ENCODE results near the gene BBS9. TPM values are rescaled to one million over a fixed set of nuclear protein-coding genes. Genes with fewer than 3 reads are reported as not detected.

Gene BBS9
- total RNA-seq, 1 donor from 2014 or later: 18.6 TPM

DNA sequence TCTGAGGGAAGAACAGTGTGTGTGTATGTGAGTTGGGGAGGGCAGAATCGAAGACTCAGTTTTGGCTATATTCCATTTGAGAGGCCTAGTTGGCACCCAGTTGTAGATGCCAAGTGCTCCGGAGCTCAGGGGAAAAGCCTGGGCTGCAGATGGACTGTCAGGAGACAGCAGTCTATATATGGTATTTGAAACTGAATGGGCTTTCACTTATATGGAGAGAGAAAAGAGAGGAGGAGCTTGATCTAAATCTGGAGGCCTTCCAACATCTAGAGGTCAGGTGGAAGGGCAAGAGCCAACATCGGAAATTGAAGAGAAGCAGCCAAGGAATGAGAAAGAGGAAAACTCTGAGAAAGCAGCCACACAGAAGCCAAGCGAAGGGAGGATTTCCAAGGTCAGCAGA is 425.2 kb downstream of the BBS9 start:
- CTCF ChIA-PET: no interaction called here
- no peak overlapping the region for H3K27ac Mint-ChIP-seq
- no peaks in the 10 kb centered on the region for H3K4me1 Mint-ChIP-seq
- H3K9me3 Mint-ChIP-seq: no peaks in the 10 kb centered on the region
- H3K4me3 Mint-ChIP-seq: no peak overlapping the region
- ATAC-seq (ENCODE audit: low read depth) (no peak), DNase-seq (no peak)
- intact Hi-C loops (cut with micrococcal nuclease): no loop called here
- no peaks in the 10 kb centered on the region for H3K27me3 Mint-ChIP-seq
- TF ChIP-seq, protein P1, sequence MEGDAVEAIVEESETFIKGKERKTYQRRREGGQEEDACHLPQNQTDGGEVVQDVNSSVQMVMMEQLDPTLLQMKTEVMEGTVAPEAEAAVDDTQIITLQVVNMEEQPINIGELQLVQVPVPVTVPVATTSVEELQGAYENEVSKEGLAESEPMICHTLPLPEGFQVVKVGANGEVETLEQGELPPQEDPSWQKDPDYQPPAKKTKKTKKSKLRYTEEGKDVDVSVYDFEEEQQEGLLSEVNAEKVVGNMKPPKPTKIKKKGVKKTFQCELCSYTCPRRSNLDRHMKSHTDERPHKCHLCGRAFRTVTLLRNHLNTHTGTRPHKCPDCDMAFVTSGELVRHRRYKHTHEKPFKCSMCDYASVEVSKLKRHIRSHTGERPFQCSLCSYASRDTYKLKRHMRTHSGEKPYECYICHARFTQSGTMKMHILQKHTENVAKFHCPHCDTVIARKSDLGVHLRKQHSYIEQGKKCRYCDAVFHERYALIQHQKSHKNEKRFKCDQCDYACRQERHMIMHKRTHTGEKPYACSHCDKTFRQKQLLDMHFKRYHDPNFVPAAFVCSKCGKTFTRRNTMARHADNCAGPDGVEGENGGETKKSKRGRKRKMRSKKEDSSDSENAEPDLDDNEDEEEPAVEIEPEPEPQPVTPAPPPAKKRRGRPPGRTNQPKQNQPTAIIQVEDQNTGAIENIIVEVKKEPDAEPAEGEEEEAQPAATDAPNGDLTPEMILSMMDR (IDR thresholded peaks at IDR 0.05): no peak
- POLR2A ChIA-PET: no interaction called here
- no peaks in the 10 kb centered on the region for H3K36me3 Mint-ChIP-seq (ENCODE audit: low read depth)

DNA sequence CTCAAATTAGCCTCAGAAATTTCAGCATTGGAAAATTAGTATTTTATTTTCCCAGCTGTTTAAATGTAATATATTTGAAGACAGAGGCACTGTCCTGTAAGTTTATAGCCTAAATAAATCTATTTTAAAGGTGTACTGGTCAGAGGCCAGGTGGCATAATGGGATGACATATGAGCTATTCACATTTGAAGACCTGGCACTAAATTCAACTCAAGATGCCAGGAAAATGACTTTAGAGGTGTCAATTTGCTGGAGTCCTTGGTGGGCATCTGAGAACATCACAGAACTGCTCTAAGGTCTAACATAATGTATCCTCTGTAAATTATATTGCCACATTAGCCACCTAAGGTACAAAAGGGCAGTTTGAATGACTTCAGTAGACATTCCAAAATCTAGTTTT is 427.1 kb downstream of the BBS9 start:
- H3K27ac Mint-ChIP-seq: no peak overlapping the region
- no peak overlapping the region for H3K4me3 Mint-ChIP-seq
- H3K4me1 Mint-ChIP-seq: no peaks in the 10 kb centered on the region
- no peaks in the 10 kb centered on the region for H3K9me3 Mint-ChIP-seq
- DNase-seq (no peak), ATAC-seq (ENCODE audit: low read depth) (no peak)
- intact Hi-C loops (cut with micrococcal nuclease): no loop called here
- TF ChIP-seq, protein P1 (IDR thresholded peaks at IDR 0.05): no peak
- CTCF ChIA-PET: no interaction called here
- no peaks in the 10 kb centered on the region for H3K27me3 Mint-ChIP-seq
- H3K36me3 Mint-ChIP-seq (ENCODE audit: low read depth): no peaks in the 10 kb centered on the region
- POLR2A ChIA-PET: no interaction called here

DNA sequence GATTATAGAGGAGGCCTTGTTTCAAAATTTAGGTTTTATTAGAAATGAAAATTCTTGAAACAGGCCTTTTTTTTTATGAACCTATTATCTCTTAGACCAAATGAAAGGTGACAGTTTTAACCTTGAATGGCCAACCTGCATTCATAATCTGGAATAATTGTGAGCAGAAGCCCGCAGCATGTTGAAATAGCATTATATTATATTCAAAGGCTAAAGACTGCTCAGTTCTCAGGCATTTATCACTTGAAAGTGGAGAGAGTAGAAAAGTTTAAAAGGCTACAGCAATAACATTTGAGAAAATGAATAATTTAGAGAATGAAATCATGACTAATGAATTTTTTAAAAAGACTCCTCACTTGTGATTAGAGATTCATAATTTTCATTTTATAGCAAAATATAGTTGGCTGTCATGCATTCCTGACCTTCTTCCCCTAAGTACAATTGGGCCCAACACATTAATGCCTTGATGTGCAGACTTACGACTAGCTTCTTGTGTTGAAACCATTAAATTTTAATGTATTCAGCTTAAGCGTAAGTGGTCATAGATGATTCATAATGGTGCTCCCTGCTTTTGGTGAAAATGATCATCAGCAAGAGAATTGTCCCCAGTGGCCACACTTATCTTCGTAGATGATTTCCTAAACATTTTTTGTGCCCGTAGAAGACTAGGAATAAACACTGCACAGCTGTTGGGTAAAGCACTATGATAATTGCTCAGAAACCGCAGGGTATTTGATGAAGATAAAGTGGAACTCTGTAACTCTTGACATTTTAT is 429.4 kb downstream of the BBS9 start:
- intact Hi-C loops (cut with micrococcal nuclease): no loop called here
- POLR2A ChIA-PET: no interaction called here
- Mint-ChIP-seq H3K27ac (no peak overlapping the region), H3K27me3 (no peaks in the 10 kb centered on the region), H3K4me1 (no peaks in the 10 kb centered on the region), H3K9me3 (no peaks in the 10 kb centered on the region), H3K36me3 (ENCODE audit: low read depth) (no peaks in the 10 kb centered on the region), H3K4me3 (no peak overlapping the region)
- ATAC-seq (ENCODE audit: low read depth) (no peak), DNase-seq (no peak)
- TF ChIP-seq, protein P1 (IDR thresholded peaks at IDR 0.05): no peak
- CTCF ChIA-PET: no interaction called here

DNA sequence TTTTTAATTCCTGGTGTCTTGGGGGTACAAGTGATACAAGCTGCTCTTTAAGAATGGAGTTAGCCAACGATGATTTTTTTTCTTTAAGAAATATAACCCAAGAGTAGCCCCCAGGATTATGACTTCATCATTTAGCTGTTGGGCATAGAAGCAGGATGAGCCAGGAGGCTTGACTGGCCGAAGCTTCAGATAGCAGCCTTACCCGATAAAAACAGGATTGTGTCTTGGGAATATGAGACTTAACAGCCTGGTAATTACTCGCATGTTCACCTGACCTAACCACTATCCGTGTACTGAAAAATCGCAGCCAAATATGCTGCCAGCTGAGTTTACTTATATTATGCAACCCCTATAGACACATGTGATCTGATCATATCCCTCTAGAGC is 430.0 kb downstream of the BBS9 start:
- H3K36me3 Mint-ChIP-seq (ENCODE audit: low read depth): no peaks in the 10 kb centered on the region
- no peaks in the 10 kb centered on the region for H3K27me3 Mint-ChIP-seq
- TF ChIP-seq, protein P1 (IDR thresholded peaks at IDR 0.05): no peak
- CTCF ChIA-PET: no interaction called here
- no peak overlapping the region for H3K4me3 Mint-ChIP-seq
- ATAC-seq (ENCODE audit: low read depth) (no peak), DNase-seq (no peak)
- no peak overlapping the region for H3K27ac Mint-ChIP-seq
- no peaks in the 10 kb centered on the region for H3K9me3 Mint-ChIP-seq
- POLR2A ChIA-PET: no interaction called here
- no peaks in the 10 kb centered on the region for H3K4me1 Mint-ChIP-seq
- intact Hi-C loops (cut with micrococcal nuclease): no loop called here

DNA sequence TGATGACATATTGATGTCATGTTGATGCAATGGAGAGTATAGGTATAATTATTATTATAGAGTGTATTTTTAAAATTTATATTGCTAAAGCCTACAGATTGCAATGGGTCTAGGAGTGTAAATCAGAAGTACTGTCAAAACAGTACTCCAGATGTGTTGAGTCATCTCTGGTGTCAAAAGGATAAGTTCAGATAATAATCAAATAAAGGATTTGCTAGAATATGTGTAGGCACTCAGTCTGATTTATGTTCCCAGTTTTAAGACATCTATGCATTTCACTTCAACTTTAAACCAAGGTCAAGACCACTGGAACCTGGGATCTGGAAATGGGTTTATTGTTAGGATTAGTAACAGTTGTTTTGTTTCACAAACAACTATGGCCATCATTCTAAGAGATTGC is 433.6 kb downstream of the BBS9 start:
- intact Hi-C loops (cut with micrococcal nuclease): no loop called here
- H3K36me3 Mint-ChIP-seq (ENCODE audit: low read depth): no peaks in the 10 kb centered on the region
- no peak overlapping the region for H3K4me3 Mint-ChIP-seq
- no peaks in the 10 kb centered on the region for H3K4me1 Mint-ChIP-seq
- H3K9me3 Mint-ChIP-seq: no peaks in the 10 kb centered on the region
- no peak overlapping the region for H3K27ac Mint-ChIP-seq
- ChIA-PET POLR2A (no interaction called here), CTCF (no interaction called here)
- ATAC-seq (ENCODE audit: low read depth) (no peak), DNase-seq (no peak)
- TF ChIP-seq, protein P1 (IDR thresholded peaks at IDR 0.05): no peak
- H3K27me3 Mint-ChIP-seq: no peaks in the 10 kb centered on the region
